ENCODE measurements around the gene MUC2.

DNA sequence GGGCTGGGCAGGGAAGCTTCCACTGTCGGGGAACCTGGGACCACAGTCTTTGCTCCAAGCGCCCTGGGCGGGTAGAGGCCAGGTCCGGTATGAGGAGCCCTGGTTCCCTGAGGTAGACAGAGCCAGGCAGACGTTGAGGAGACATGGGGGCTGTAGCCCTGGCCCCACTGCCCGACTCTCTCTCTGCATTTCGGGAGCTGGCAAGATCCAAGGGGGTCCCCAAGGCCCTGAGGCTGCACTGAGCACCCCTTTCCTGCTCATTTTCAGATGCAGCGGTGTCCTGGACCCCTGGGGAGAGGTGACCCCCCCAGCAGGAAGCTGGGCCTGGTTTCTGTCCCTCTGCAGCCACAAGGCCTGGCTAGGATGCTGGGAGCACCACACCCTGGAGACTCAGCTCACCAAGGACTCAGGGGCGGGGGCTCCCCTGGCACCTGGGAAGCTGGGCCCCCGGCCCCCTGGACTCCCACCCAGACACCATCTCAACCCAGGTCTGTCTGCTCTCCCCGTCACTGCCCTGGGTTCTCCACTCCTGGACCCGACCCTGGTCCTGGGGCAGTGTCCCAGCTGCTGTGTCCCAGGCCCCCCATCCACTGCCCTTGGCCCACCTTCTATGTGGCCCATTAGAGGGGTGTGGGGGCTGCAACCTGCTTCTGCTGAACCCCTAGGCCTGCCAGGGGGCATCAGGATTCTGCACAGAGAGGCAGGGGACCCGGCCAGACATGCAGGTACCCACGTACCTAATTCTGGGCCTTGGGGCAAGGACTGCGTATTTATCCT is 23.1 kb upstream of the MUC2 start:
- TF ChIP-seq, protein P1, sequence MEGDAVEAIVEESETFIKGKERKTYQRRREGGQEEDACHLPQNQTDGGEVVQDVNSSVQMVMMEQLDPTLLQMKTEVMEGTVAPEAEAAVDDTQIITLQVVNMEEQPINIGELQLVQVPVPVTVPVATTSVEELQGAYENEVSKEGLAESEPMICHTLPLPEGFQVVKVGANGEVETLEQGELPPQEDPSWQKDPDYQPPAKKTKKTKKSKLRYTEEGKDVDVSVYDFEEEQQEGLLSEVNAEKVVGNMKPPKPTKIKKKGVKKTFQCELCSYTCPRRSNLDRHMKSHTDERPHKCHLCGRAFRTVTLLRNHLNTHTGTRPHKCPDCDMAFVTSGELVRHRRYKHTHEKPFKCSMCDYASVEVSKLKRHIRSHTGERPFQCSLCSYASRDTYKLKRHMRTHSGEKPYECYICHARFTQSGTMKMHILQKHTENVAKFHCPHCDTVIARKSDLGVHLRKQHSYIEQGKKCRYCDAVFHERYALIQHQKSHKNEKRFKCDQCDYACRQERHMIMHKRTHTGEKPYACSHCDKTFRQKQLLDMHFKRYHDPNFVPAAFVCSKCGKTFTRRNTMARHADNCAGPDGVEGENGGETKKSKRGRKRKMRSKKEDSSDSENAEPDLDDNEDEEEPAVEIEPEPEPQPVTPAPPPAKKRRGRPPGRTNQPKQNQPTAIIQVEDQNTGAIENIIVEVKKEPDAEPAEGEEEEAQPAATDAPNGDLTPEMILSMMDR (conservative IDR thresholded peaks at IDR 0.05; ENCODE audit: low read depth, low read length): no peak
- TF ChIP-seq SMC3 (IDR thresholded peaks at IDR 0.05; ENCODE audit: low read depth, low read length): no peak

All from IMR-90 (cell line).